Hypothalamus (tissue), 51 donors: Measurements from ENCODE around the gene BLM.
"Not testable (repeated sequence)": the region's sequence is repeated elsewhere in the genome, so short reads cannot be mapped to it uniquely, and the experiment has no call there.

Experiments
- DNase-seq, 51 donors: peaks; one replicate each; lab custom pipeline; 2025; lab: John Stamatoyannopoulos, UW

The BLM gene

DNA sequence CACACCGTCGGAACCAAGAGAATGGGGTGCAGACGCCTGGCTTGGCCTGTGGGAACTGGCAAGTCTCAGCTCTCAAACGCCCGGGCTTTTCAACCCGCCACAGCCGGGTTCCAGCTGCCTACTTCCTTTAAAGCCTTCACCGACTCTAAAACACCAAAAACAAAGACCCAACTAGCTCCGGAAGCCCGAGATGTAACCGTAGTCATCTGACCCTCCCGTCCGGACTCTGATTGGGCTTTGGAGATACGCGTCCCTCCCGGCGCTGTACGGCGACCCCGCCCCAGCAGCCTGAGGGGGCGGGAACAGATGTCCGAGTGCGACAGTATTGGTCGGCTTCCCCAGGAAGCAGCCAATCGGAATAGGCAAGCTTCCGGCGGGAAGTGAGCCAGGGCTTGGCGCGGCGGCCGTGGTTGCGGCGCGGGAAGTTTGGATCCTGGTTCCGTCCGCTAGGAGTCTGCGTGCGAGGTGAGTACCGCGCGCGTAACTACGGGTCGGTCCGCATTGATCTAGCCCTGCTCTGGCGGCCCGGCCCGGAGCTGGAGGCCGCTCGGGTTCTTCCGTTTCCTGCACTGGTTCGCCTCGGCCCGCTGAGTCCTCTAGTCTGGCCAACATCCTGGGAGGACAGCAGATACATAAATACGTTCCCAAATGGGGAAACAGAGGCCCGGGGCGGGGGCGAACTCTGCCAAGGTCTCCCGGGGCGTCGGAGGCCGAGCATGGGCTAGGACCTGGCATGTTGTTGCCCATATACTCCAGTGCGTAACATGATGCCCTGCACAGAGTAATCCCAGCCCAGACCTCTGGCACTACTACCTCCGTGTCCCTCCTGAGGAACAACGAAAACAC, at the start of gene BLM:
TSS of gene BLM (plus strand) at position 371 of the 846 bp plus-strand sequence. CDS start 30,047 bp downstream, outside the sequence.
- DNase-seq = peak; percentile 60 to 98 (median 92)

GRCh38 chr15:90667755-90668345, 49.3 kb upstream of the BLM start:
- DNase-seq = not testable (repeated sequence)

DNA sequence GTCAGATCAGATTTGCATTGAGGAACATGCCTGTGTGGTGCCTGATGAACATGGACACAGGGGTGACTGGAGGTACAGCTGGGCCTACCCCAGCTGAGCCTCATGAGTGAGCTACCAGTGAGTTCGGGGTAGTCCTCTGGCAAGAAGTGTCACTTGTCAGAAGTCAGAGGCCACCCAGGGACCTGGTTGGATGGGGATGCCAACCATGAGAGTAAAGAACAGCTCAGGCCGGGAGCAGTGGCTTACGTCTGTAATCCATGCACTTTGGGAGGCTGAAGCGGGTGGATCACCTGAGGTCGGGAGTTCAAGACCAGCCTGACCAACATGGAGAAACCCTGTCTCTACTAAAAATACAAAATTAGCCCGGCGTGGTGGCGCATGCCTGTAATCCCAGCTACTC, 46.5 kb upstream of the BLM start:
- DNase-seq = not testable (repeated sequence)

DNA sequence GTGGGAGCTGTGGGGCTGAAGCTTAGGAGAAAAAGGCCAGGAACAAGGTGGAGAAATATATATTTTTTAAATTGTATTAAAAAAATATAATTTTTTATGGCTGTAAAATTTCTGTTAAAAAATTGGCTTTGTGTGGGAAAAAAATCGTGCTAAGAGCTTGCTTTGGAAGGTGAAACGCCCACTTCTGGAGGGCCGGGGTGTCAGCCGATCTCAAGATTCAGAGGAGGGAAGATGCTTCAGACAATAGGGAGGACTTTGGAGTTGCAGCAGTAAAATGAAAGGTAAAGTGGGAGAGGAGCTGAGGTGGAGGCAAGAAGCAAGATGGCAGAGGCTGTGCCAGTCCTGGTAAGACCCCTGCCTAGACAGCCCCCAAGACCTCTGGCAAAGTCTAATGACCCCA, 45.9 kb upstream of the BLM start:
- DNase-seq = no peak

GRCh38 chr15:90673357-90673756, 43.8 kb upstream of the BLM start:
- not testable (repeated sequence) for DNase-seq

GRCh38 chr15:90674476-90674875, 42.7 kb upstream of the BLM start:
- no peak for DNase-seq

- DNase-seq = no peak
These were observed 41.7 kb upstream of the BLM start for GRCh38 chr15:90675464-90675863.

DNA sequence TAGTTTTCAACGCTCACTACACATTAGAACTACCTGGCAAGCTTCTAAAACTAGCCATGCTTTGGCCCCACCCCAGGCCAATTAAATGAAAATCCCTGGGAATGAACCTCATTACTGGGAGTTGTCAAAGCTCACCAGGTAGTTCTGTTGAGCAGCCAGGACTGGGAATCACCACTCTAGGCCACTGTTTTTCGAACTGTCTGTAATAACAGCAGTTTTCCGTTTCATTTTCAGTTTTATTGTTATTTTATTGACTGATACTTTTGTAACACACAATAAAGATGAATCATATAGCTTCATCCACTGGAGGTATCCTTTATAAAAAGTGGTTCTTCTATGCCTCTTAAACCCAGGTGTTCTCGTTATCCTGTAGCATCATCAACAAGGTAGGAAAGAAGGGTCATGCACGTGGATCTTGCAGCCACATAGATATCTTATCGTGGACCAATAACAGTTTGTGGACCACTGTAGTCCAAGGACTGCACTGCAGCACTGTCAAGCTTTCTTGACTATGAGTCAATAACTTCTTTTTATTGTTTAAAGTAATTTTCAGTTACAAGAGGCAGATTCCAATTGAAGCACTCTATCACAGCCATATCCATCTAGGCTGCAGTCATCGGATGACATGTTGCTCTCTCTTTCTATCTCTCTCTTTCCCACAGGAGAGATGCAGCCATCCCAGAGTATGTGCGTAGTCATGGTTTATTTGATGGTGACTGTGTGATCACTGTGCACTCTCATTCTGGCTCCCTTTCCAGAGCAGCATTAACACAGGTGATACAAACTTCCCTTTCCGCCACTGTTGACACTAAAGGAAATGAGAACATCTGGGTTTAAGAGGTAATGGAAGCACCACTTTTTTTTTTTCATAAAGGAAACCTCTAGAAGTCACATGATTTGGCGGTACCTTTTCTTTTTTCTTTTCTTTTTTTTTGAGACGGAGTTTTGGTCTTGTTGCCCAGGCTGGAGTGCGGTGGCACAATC, 39.0 kb upstream of the BLM start:
- DNase-seq = no peak

- no peak for DNase-seq
These were observed 37.2 kb upstream of the BLM start for GRCh38 chr15:90679959-90680358.

DNA sequence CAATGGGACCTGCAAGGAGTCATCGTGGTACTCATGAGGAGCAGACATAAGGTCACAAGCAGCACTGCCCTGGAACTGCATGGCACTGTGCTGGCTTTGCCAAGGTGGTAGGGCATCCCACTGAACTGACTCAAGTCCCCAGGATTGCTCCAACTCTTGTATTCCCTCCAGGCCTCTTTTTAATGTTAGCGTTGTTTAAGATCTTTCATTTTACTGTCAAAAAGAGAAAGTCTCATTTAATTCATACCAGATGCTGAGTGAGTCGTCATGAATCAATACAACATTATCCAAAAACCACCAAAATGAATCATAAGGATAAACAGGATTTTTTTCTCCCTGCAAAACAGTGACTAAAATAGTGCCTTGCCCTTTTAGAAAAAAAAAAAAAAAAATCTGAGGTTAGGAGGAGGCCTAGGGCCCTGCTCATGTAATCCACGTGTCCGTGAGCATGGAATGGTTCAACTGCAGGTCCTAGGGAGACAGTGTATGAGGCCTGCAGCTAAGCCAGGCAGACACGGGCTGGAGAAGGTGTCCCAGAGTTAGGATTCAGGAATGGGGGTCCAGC, 36.7 kb upstream of the BLM start:
- no peak for DNase-seq

DNA sequence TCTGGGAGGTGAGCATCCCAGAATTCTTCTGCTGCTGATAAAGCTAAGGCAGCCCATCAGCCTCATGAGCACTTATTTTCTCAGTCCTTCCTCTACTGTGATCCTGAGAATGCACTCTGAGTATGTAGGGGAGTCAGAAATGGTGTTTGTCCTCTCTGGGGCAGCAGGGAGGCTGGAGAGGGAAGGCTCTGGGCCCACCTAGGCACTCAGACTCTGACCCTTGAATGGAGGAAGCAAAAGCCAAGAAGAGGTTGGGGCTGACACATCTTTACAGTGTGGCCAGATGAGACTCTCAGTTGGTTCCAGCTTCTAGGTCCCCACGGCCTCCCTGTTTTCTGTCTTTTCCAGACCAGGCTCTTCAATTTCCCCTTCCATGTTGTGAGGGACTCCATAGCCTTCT, 36.1 kb upstream of the BLM start:
- no peak for DNase-seq

DNA sequence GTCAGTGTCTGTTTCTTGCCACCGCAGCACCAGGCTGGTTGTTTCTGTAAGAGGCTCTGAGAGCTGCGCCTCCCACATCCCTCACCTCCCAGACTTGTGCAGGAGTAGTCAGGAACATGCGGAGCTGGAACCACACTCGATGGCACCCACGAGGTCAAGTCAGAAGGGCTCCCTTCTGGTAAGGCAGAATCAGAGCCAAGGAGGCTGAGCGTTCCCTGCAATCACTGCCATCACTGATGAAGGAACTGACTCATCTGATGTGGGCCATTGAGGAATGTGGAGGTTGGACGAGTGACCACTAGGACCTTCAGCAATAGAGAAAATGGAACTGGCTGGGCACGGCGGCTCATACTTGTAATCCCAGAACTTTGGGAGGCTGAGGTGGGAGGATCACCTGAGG, 35.7 kb upstream of the BLM start:
- DNase-seq = no peak

- no peak for DNase-seq
These were observed 33.8 kb upstream of the BLM start for GRCh38 chr15:90683371-90683770.

DNA sequence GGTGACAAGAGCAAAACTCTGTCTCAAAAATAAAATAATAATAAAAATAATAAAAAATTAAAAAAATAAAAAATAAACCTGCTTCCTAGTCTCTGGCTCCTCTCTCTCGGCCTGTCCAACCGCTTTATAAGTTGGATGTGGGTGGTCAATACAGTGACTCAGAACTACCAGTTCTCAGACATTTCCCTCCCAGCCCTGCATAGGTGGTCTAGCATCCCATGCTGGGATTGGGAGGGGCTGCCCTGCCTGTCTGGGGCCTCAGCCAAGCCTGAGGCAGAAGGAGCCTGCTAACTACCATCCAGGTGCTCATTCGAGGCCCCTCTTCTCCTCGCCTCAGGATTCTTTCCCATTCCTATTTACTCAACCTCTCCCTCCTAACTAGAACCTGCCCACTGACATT, 33.3 kb upstream of the BLM start:
- DNase-seq = no peak

DNA sequence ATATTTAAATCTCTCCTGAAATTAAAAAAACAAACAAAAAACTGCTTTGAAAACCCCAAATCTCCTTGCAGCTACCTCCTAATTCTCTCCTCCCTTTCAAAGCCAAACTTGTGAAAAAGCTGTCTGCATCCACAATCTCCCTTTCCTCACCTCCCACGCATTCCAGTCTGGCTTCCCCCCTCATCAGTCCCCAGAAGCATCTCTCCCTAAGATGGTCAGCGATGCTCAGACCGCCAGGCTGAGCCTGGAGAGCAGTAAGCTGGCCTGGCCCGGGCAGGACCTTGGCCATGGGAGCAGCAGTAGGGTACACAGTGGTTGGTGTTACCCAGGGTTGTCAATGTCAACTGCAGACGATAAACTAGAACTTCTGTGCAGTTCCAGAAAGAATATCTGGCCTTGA, 32.9 kb upstream of the BLM start:
- DNase-seq = no peak

- DNase-seq = no peak
These were observed 31.3 kb upstream of the BLM start for GRCh38 chr15:90685591-90686434.

- DNase-seq = no peak
These were observed 30.5 kb upstream of the BLM start for GRCh38 chr15:90686435-90687218.

DNA sequence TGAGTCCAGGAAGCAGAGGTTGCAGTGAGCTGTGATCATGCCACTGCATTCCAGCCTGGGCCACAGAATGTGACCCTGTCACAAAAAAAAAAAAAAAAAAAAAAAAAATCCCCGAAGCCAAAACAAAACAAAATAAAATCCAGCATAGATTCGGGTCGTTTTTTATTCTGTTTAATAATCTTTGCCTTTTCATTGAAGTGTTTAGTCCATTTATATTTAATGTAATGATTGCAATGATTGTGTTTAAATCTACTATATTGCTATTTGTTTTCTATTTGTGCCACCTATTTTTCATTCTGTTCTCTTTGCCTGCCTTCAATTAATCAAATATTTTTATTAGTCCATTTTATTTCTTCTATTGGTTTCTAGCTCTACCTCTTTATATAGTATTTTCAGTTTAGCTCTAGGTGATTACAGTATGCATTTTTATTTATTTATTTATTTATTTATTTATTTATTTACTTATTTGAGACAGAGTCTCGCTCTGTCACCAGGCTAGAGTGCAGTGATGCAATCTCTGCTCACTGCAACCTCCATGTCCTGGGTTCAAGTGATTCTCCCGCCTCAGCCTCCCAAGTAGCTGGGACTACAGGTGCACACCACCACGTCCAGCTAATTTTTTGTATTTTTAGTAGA, 27.7 kb upstream of the BLM start:
- not testable (repeated sequence) for DNase-seq

DNA sequence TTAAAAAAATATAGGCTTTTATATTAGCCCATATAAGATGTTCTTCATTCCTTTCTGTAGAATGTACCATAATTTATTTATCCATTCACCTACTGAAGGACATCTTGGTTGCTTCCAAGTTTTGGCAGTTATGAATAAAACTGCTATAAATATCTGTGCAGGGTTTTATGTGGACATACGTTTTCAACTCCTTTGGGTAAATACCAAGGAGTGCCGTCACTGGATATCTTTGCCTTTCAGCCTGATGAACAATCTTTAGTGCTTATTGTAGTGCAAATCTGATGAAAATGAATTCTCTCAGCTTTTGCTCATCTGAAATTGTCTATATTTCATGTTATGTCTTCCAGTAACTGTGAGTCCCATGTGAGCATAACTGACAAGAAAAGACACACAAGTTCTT, 26.6 kb upstream of the BLM start:
- no peak for DNase-seq
